Measurements from ENCODE around the gene KIF14.

The KIF14 gene

GRCh38 chr1:200620273-200621131 lies at the start of gene KIF14:
Gene KIF14, minus strand, starts transcription at chr1:200620751. Its CDS starts 2,028 bp downstream, at chr1:200618723.
- ChIA-PET CTCF (no interaction called here), POLR2A (interaction anchor here (2.4 kb wide), 1 partner anchor 49 kb away, joined by 8 read pairs; the partner anchor contains the start of gene DDX59)
- peak; percentile 98 for DNase-seq (ENCODE audit: extremely low spot score)
- TF ChIP-seq PKNOX1 (IDR thresholded peaks at IDR 0.05) (peak; percentile 66), NFRKB (IDR thresholded peaks at IDR 0.05) (no peak), L3MBTL2 (conservative IDR thresholded peaks at IDR 0.05) (peak; percentile 67; the same call in 1 of the 2 replicates), FOXM1 (IDR thresholded peaks at IDR 0.05; ENCODE audit: borderline replicate concordance) (peak; percentile 86), ELF4 (IDR thresholded peaks at IDR 0.05) (peak; percentile 90)

GRCh38 chr1:200669314-200670241 lies 49.0 kb upstream of the KIF14 start, which contains the start of gene DDX59:
Gene DDX59, minus strand, starts transcription at chr1:200669907. Its CDS starts 3,167 bp downstream, at chr1:200666740.
- TF ChIP-seq LEF1 (IDR thresholded peaks at IDR 0.05; ENCODE audit: borderline replicate concordance), result 0 out of 2 replicates have a peak, but pooled peaks have one; percentile 43
- TF ChIP-seq ELF4 (IDR thresholded peaks at IDR 0.05), result peak; percentile 71; the same call in 1 of the 2 replicates
- no peak for TF ChIP-seq SP1 (IDR thresholded peaks at IDR 0.05)
- TF ChIP-seq PKNOX1 (IDR thresholded peaks at IDR 0.05), result no peak
- no peak for TF ChIP-seq CTBP1 (IDR thresholded peaks at IDR 0.05; ENCODE audit: borderline replicate concordance)
- TF ChIP-seq ARNT (IDR thresholded peaks at IDR 0.05), result 0 out of 2 replicates have a peak, but pooled peaks have one; percentile 11
- 0 out of 2 replicates have a peak, but pooled peaks have one; percentile 36 for TF ChIP-seq HDGF (IDR thresholded peaks at IDR 0.05; ENCODE audit: borderline replicate concordance)
- DNase-seq (ENCODE audit: extremely low spot score), result peak; percentile 97
- POLR2A ChIA-PET, result interaction anchor here (0.7 to 3.2 kb wide), 26 partner anchors 10 to 173 kb away, joined by 3 to 26 read pairs (median 4); partner anchors contain the start of genes CAMSAP2 and KIF14
- CTCF ChIA-PET, result interaction anchor here (0.6 to 1.0 kb wide), 3 partner anchors 47 to 121 kb away, joined by 3 to 6 read pairs (median 3); no protein-coding TSS in a partner anchor

- no peak for DNase-seq (ENCODE audit: extremely low spot score)
- CTCF ChIA-PET, result interaction anchor here (0.6 to 1.0 kb wide), 2 partner anchors 46 to 120 kb away, joined by 3 read pairs; no protein-coding TSS in a partner anchor
- POLR2A ChIA-PET, result interaction anchor here (0.8 to 3.2 kb wide), 15 partner anchors 10 to 149 kb away, joined by 3 to 26 read pairs (median 3); partner anchors contain the start of genes CAMSAP2 and KIF14
- TF ChIP-seq LEF1 (IDR thresholded peaks at IDR 0.05; ENCODE audit: borderline replicate concordance), result no peak
- TF ChIP-seq HDGF (IDR thresholded peaks at IDR 0.05; ENCODE audit: borderline replicate concordance), result no peak
- TF ChIP-seq FOXK2 (IDR thresholded peaks at IDR 0.05), result no peak
- no peak for TF ChIP-seq BHLHE40 (IDR thresholded peaks at IDR 0.05; ENCODE audit: borderline replicate concordance)
- TF ChIP-seq TARDBP (IDR thresholded peaks at IDR 0.05), result no peak
- no peak for TF ChIP-seq SUZ12 (IDR thresholded peaks at IDR 0.05)
- no peak for TF ChIP-seq ELF4 (IDR thresholded peaks at IDR 0.05)
- TF ChIP-seq ZNF384 (IDR thresholded peaks at IDR 0.05), result no peak
- no peak for TF ChIP-seq SP1 (IDR thresholded peaks at IDR 0.05)
- TF ChIP-seq FOXA1 (IDR thresholded peaks at IDR 0.05), result no peak
- TF ChIP-seq L3MBTL2 (conservative IDR thresholded peaks at IDR 0.05), result no peak
- no peak for TF ChIP-seq NFRKB (IDR thresholded peaks at IDR 0.05)
- TF ChIP-seq ARNT (IDR thresholded peaks at IDR 0.05), result no peak
- no peak for TF ChIP-seq PKNOX1 (IDR thresholded peaks at IDR 0.05)
- TF ChIP-seq CTBP1 (IDR thresholded peaks at IDR 0.05; ENCODE audit: borderline replicate concordance), result no peak
- no peak for TF ChIP-seq FOXM1 (IDR thresholded peaks at IDR 0.05; ENCODE audit: borderline replicate concordance)
These were observed 48.2 kb upstream of the KIF14 start for GRCh38 chr1:200668514-200669313.

GRCh38 chr1:200666309-200666708 lies 45.8 kb upstream of the KIF14 start:
- CTCF ChIA-PET, result no interaction called here
- POLR2A ChIA-PET, result no interaction called here
- TF ChIP-seq FOXK2 (IDR thresholded peaks at IDR 0.05) (no peak), NFRKB (IDR thresholded peaks at IDR 0.05) (no peak), ELF4 (IDR thresholded peaks at IDR 0.05) (no peak), L3MBTL2 (conservative IDR thresholded peaks at IDR 0.05) (no peak), HDGF (IDR thresholded peaks at IDR 0.05; ENCODE audit: borderline replicate concordance) (no peak), PKNOX1 (IDR thresholded peaks at IDR 0.05) (no peak), TARDBP (IDR thresholded peaks at IDR 0.05) (no peak), SP1 (IDR thresholded peaks at IDR 0.05) (no peak), FOXM1 (IDR thresholded peaks at IDR 0.05; ENCODE audit: borderline replicate concordance) (no peak), SUZ12 (IDR thresholded peaks at IDR 0.05) (no peak), LEF1 (IDR thresholded peaks at IDR 0.05; ENCODE audit: borderline replicate concordance) (no peak), BHLHE40 (IDR thresholded peaks at IDR 0.05; ENCODE audit: borderline replicate concordance) (no peak)
- no peak for DNase-seq (ENCODE audit: extremely low spot score)
